GM12878 (cell line): Measurements from ENCODE around the gene NFE2L1. TPM values are rescaled to one million over a fixed set of nuclear protein-coding genes. Genes with fewer than 3 reads are reported as not detected.

ENCODE experiments used
- ATAC-seq: fragments of 200-7000 bp; cut with Tn5 transposase; 3 replicates; pipeline ENCODE4 v1.9.1; 2020; ENCODE audit warnings: mild to moderate bottlenecking, moderate library complexity
- BruUV-seq: library from RNA; stranded (reverse); fragments of 400-500 nt; replicated peaks from 2 replicates; lab custom pipeline; 2021; lab: Mats Ljungman, UMichigan
- CTCF ChIA-PET: fragments of 300-600 bp; sonication (Branson Sonifier 250); formaldehyde crosslinking; extraction: SDS; loops from one replicate; lab custom pipeline; 2021; ENCODE audit warnings: inconsistent platforms; lab: Yijun Ruan, JAX
- POLR2A ChIA-PET: fragments of 350-600 bp; formaldehyde crosslinking; extraction: SDS; loops from one replicate; lab custom pipeline; 2021; ENCODE audit warnings: inconsistent platforms; lab: Charles Lee
- RAD21 ChIA-PET: fragments of 300-600 bp; sonication (Branson Sonifier 250); formaldehyde crosslinking; loops from one replicate; lab custom pipeline; 2023; ENCODE audit warnings: antibody characterized with exemption; ENCODE audit not compliant: unreplicated experiment; lab: Charles Lee
- SMC1A ChIA-PET: fragments of 300-600 bp; sonication (Branson Sonifier 250); formaldehyde crosslinking; loops from one replicate; lab custom pipeline; 2023; ENCODE audit not compliant: unreplicated experiment, uncharacterized antibody; lab: Charles Lee
- DNase-seq: peaks from one replicate; pipeline ENCODE4 v3.0.0-alpha.2; 2011; ENCODE audit warnings: low read depth, low spot score
- FAIRE-seq: peaks from 3 replicates; lab custom pipeline; 2011; peaks lifted over from hg19 to GRCh38; lab: Jason Lieb, UNC
- H2AFZ ChIP-seq: 2 replicates; pipeline ENCODE4 v1.6.0; 2011; ENCODE audit warnings: low read depth, low read length, control low read depth; ENCODE audit not compliant: control insufficient read depth
- H3K27ac ChIP-seq: 2 replicates; pipeline ENCODE4 v1.5.1; 2011; ENCODE audit warnings: control low read depth; ENCODE audit not compliant: control insufficient read depth, insufficient read depth
- H3K27me3 ChIP-seq, 2 experiments: replicated peaks in 1 of 2; 2 replicates each; pipeline versions ENCODE4 v1.6.0 to v1.6.1; 2011; ENCODE audit warnings: low read length in 1 of 2; ENCODE audit not compliant: control insufficient read depth in 2 of 2, insufficient read depth in 2 of 2
- H3K36me3 ChIP-seq, 2 experiments: 2 replicates each; pipeline ENCODE4 v1.5.1; 2011; ENCODE audit warnings: low read length in 1 of 2; ENCODE audit not compliant: control insufficient read depth in 2 of 2, insufficient read depth in 2 of 2
- H3K4me1 ChIP-seq: 2 replicates; pipeline ENCODE4 v1.6.1; 2011; ENCODE audit warnings: mild to moderate bottlenecking, low read length, moderate library complexity, mixed read lengths; ENCODE audit not compliant: control insufficient read depth, insufficient read depth
- H3K4me2 ChIP-seq: 2 replicates; pipeline ENCODE4 v1.6.0; 2011; ENCODE audit warnings: control low read depth; ENCODE audit not compliant: control insufficient read depth, insufficient read depth
- H3K4me3 ChIP-seq: fragments of 200-600 bp; sonication (generic); 2 replicates; pipeline ENCODE4 v1.5.1; 2016
- H3K79me2 ChIP-seq: 2 replicates; pipeline ENCODE4 v1.6.0; 2011; ENCODE audit warnings: low read length; ENCODE audit not compliant: control insufficient read depth, insufficient read depth
- H3K9ac ChIP-seq: 2 replicates; pipeline ENCODE4 v1.8.0; 2011; ENCODE audit warnings: low read length, control low read depth, mixed read lengths; ENCODE audit not compliant: control insufficient read depth, insufficient read depth
- H3K9me3 ChIP-seq: replicated peaks from 3 replicates; pipeline ENCODE4 v1.5.1; 2011; ENCODE audit warnings: mild to moderate bottlenecking, low read length; ENCODE audit not compliant: control insufficient read depth, insufficient read depth
- H4K20me1 ChIP-seq: 2 replicates; pipeline ENCODE4 v1.6.0; 2011; ENCODE audit not compliant: control insufficient read depth, insufficient read depth
- BACH1 ChIP-seq: fragments of 450-650 bp; IDR thresholded peaks from 2 replicates; pipeline ENCODE4 v1.6.1; 2017; ENCODE audit warnings: mild to moderate bottlenecking, borderline replicate concordance
- CTCF ChIP-seq, 3 experiments: IDR thresholded peaks in 2 of 3; conservative IDR thresholded peaks in 1 of 3; 2 replicates each; pipeline ENCODE4 v1.5.1; 2011; ENCODE audit warnings: low read depth in 3 of 3, low read length in 3 of 3, mild to moderate bottlenecking in 3 of 3, control low read depth in 2 of 3, moderate library complexity in 2 of 3, inconsistent platforms in 1 of 3, mixed read lengths in 1 of 3; ENCODE audit not compliant: control insufficient read depth in 2 of 3, insufficient read depth in 1 of 3; ENCODE audit errors: extremely low read depth in 1 of 3
- E4F1 ChIP-seq: fragments of 450-650 bp; IDR thresholded peaks from 2 replicates; pipeline ENCODE4 v1.6.1; 2018; ENCODE audit warnings: borderline replicate concordance, mild to moderate bottlenecking; ENCODE audit not compliant: partially characterized antibody
- EGR1 ChIP-seq, 2 experiments: IDR thresholded peaks; 1 replicate in 1 of 2; 2 replicates in 1 of 2; pipeline ENCODE4 v1.6.1; 2011 to 2012; ENCODE audit warnings: low read depth in 2 of 2, low read length in 2 of 2, borderline replicate concordance in 1 of 2, mild to moderate bottlenecking in 1 of 2, moderate library complexity in 1 of 2
- FOXK2 ChIP-seq: fragments of 450-650 bp; IDR thresholded peaks from 2 replicates; pipeline ENCODE4 v1.6.1; 2017; ENCODE audit warnings: mild to moderate bottlenecking, moderate library complexity
- HDGF ChIP-seq: fragments of 450-650 bp; IDR thresholded peaks from 2 replicates; pipeline ENCODE4 v1.6.1; 2016; ENCODE audit warnings: antibody characterized with exemption
- IKZF1 ChIP-seq: fragments of 450-650 bp; conservative IDR thresholded peaks from 2 replicates; pipeline ENCODE4 v1.6.1; 2017; ENCODE audit warnings: antibody characterized with exemption, mild to moderate bottlenecking
- KAT2A ChIP-seq: conservative IDR thresholded peaks from 2 replicates; pipeline ENCODE4 v1.6.1; 2011; ENCODE audit warnings: low read depth, low read length; ENCODE audit not compliant: control insufficient read depth
- MTA2 ChIP-seq: fragments of 450-650 bp; IDR thresholded peaks from 2 replicates; pipeline ENCODE4 v1.6.1; 2016; ENCODE audit warnings: low read depth, mild to moderate bottlenecking, moderate library complexity
- NBN ChIP-seq: fragments of 450-650 bp; IDR thresholded peaks from 2 replicates; pipeline ENCODE4 v1.6.1; 2016
- POLR2A ChIP-seq: IDR thresholded peaks from 2 replicates; pipeline ENCODE4 v1.6.1; 2011; ENCODE audit warnings: low read depth, mild to moderate bottlenecking, low read length
- SMAD1 ChIP-seq: fragments of 450-650 bp; IDR thresholded peaks from 2 replicates; pipeline ENCODE4 v1.6.1; 2018; ENCODE audit warnings: mild to moderate bottlenecking, low read depth; ENCODE audit not compliant: partially characterized antibody
- SMARCA5 ChIP-seq: fragments of 450-650 bp; IDR thresholded peaks from 2 replicates; pipeline ENCODE4 v1.6.1; 2017; ENCODE audit warnings: mild to moderate bottlenecking
- TCF12 ChIP-seq: IDR thresholded peaks from 2 replicates; pipeline ENCODE4 v1.6.1; 2011; ENCODE audit warnings: low read depth, mild to moderate bottlenecking, low read length
- WGBS: methylation state at CpG from one replicate; pipeline ENCODE4 v1.1.6; 2016; ENCODE audit warnings: low lambda C conversion rate; ENCODE audit not compliant: insufficient replicate concordance, insufficient coverage; ENCODE audit errors: missing lambda C conversion rate; 5-methylcytosine and 5-hydroxymethylcytosine counted together
- in situ Hi-C: fragments of 300-500 bp; cut with MboI; formaldehyde crosslinking; loops from 9 replicates; pipeline ENCODE4 v1.14.3; 2018; ENCODE audit warnings: mixed read lengths
- intact Hi-C: fragments of 100-400 bp; cut with micrococcal nuclease; formaldehyde crosslinking; loops from one replicate; pipeline ENCODE4 v1.14.2; 2022; ENCODE audit not compliant: unreplicated experiment
- polyA plus RNA-seq, 11 experiments: library from polyadenylated mRNA; depleted of rRNA in 4 of 11; unstranded in 6 of 11; stranded (reverse) in 5 of 11; fragments of >200 nt; fragmentation: Nextera tagmentation in 4 of 11; fragmentation: Illumina TruSeq in 1 of 11; extraction: Ambion mirVana in 4 of 11; extraction: Trizol in 1 of 11; gene quantifications; 1 replicate in 1 of 11; 2 replicates in 10 of 11; pipeline versions ENCODE4 v1.2.1 to v1.2.3, GENCODE V29; 2011 to 2016; ENCODE audit warnings: inconsistent platforms in 2 of 11, missing spikeins in 2 of 11, low read depth in 1 of 11
- total RNA-seq, 4 experiments: library from RNA; depleted of rRNA in 3 of 4; stranded (reverse); fragments of >200 nt in 3 of 4; fragmentation: Illumina TruSeq in 1 of 4; extraction: Trizol in 1 of 4; gene quantifications; 2 replicates each; pipeline versions ENCODE4 v1.2.1 to v1.2.3, GENCODE V29; 2013 to 2021
- TF ChIP-seq, protein P1 (sequence below): fragments of 450-650 bp; IDR thresholded peaks from 2 replicates; pipeline ENCODE4 v1.6.1; 2017; ENCODE audit warnings: low read depth, mild to moderate bottlenecking, moderate library complexity

The NFE2L1 gene
- total and polyA plus RNA-seq, 10 of the 15 experiments (the other 5 are each of a cell fraction or from before 2014, with no cell fraction given), result 3.8 to 104 (median 26.4) TPM

GRCh38 chr17:48003417-48004151 is 44.6 kb upstream of the NFE2L1 start:
- Histone ChIP-seq H4K20me1 (no peaks in the 10 kb centered on the region), H3K4me3 (no peak overlapping the region), H3K4me2 (peak overlapping the region; percentile 11), H2AFZ (peak overlapping the region; percentile 45), H3K27me3 (no peaks in the 10 kb centered on the region), H3K79me2 (no peaks in the 10 kb centered on the region), H3K4me1 (peaks cover 49% of the 10 kb centered on the region), H3K27ac (peak overlapping the region; percentile 85), H3K36me3 (no peaks in the 10 kb centered on the region; a peak in 1 of 4 replicates), H3K9ac (no peak overlapping the region), H3K9me3 (no peaks in the 10 kb centered on the region)
- no TSS peak for BruUV-seq
- peak; percentile 44 for ATAC-seq
- intact Hi-C loops (no loop called here), in situ Hi-C loops (no loop called here)
- POLR2A ChIA-PET, result interaction anchor here (0.6 to 2.8 kb wide), 12 partner anchors 8 to 327 kb away, joined by 3 to 17 read pairs (median 6); partner anchors contain the start of genes CDK5RAP3 and PNPO
- 47% methylated on average over 13 of the region's 17 CpGs for WGBS
- SMC1A ChIA-PET, result interaction anchor here (0.8 to 9.5 kb wide), 14 partner anchors 9 to 163 kb away, joined by 3 to 97 read pairs (median 4); partner anchors contain the start of genes CDK5RAP3 and SCRN2
- RAD21 ChIA-PET, result interaction anchor here (0.7 to 4.8 kb wide), 12 partner anchors 8 to 425 kb away, joined by 3 to 54 read pairs (median 6); partner anchors contain the start of genes CDK5RAP3 and SNX11
- CTCF ChIA-PET, result interaction anchor here (1.5 to 8.5 kb wide), 12 partner anchors 8 to 162 kb away, joined by 7 to 59 read pairs (median 12); partner anchors contain the start of genes CDK5RAP3, PNPO and SCRN2
- no peak for FAIRE-seq
- DNase-seq, result no peak
- TF ChIP-seq, protein P1, sequence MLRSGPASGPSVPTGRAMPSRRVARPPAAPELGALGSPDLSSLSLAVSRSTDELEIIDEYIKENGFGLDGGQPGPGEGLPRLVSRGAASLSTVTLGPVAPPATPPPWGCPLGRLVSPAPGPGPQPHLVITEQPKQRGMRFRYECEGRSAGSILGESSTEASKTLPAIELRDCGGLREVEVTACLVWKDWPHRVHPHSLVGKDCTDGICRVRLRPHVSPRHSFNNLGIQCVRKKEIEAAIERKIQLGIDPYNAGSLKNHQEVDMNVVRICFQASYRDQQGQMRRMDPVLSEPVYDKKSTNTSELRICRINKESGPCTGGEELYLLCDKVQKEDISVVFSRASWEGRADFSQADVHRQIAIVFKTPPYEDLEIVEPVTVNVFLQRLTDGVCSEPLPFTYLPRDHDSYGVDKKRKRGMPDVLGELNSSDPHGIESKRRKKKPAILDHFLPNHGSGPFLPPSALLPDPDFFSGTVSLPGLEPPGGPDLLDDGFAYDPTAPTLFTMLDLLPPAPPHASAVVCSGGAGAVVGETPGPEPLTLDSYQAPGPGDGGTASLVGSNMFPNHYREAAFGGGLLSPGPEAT, result peak; percentile 40; the same call in 1 of the 2 replicates
- TF ChIP-seq SMAD1 (no peak), POLR2A (no peak), FOXK2 (no peak), HDGF (peak; percentile 91), EGR1 (IDR thresholded peaks at IDR 0.05; ENCODE audit: borderline replicate concordance in 1 of 2, low read depth in 2 of 2, low read length in 2 of 2) (0 out of 3 replicates have a peak, but pooled peaks of 1 of the 2 experiments have one; percentile 13), CTCF (IDR thresholded peaks at IDR 0.05 in 2 of 3, conservative IDR thresholded peaks at IDR 0.05 in 1 of 3; ENCODE audit: control insufficient read depth in 2 of 3, extremely low read depth in 1 of 3, insufficient read depth in 1 of 3, low read depth in 3 of 3, low read length in 3 of 3) (no peak), TCF12 (0 out of 2 replicates have a peak, but pooled peaks have one; percentile 25), KAT2A (no peak), IKZF1 (peak; percentile 22; the same call in 1 of the 2 replicates), MTA2 (peak; percentile 49), SMARCA5 (no peak), E4F1 (peak; percentile 12), NBN (peak; percentile 72), BACH1 (0 out of 2 replicates have a peak, but pooled peaks have one; percentile 13)
